Endothelial cell of umbilical vein (primary cell): ENCODE data around the gene SSBP3. TPM values are rescaled to one million over a fixed set of nuclear protein-coding genes. Genes with fewer than 3 reads are reported as not detected.

Source experiments
- BruUV-seq: library from RNA; stranded (reverse); fragments of 400-500 nt; replicated peaks from 2 replicates; lab custom pipeline; 2021; lab: Mats Ljungman, UMichigan
- CTCF ChIA-PET: fragments of 300-600, 350-600 bp; sonication (Branson Sonifier 250); formaldehyde crosslinking; loops from one replicate; lab custom pipeline; 2021; ENCODE audit warnings: antibody characterized with exemption, inconsistent platforms; lab: Charles Lee
- POLR2A ChIA-PET: fragments of 300-600, 350-600 bp; sonication (Branson Sonifier 250); formaldehyde crosslinking; loops from one replicate; lab custom pipeline; 2021; ENCODE audit warnings: antibody characterized with exemption, inconsistent platforms; lab: Charles Lee
- DNase-seq: peaks from one replicate; pipeline ENCODE4 v3.0.0-alpha.2; 2011; ENCODE audit warnings: low read depth, low spot score
- FAIRE-seq: peaks from 2 replicates; lab custom pipeline; 2011; peaks lifted over from hg19 to GRCh38; lab: Jason Lieb, UNC
- H2AFZ ChIP-seq: 2 replicates; pipeline ENCODE4 v1.6.0; 2012; ENCODE audit warnings: low read depth, low read length, control low read depth, inconsistent platforms
- H3K27ac ChIP-seq: 2 replicates; pipeline ENCODE4 v1.5.1; 2011; ENCODE audit warnings: low read depth, mild to moderate bottlenecking, control low read depth, low read length, moderate library complexity; ENCODE audit not compliant: insufficient read depth
- H3K27me3 ChIP-seq, 2 experiments: 2 replicates each; pipeline versions ENCODE4 v1.6.0 to v1.6.1; 2011; ENCODE audit warnings: low read length in 2 of 2, mixed read lengths in 1 of 2; ENCODE audit not compliant: control insufficient read depth in 2 of 2, insufficient read depth in 2 of 2
- H3K36me3 ChIP-seq, 2 experiments: 2 replicates in 1 of 2; 3 replicates in 1 of 2; pipeline ENCODE4 v1.5.1; 2011; ENCODE audit warnings: low read length in 2 of 2, mild to moderate bottlenecking in 1 of 2, moderate library complexity in 1 of 2; ENCODE audit not compliant: control insufficient read depth in 2 of 2, insufficient read depth in 2 of 2; ENCODE audit errors: extremely low read depth in 1 of 2
- H3K4me1 ChIP-seq: 3 replicates; pipeline ENCODE4 v1.5.1; 2011; ENCODE audit warnings: mild to moderate bottlenecking, low read length; ENCODE audit not compliant: control insufficient read depth, insufficient read depth; ENCODE audit errors: extremely low read depth
- H3K4me2 ChIP-seq: 2 replicates; pipeline ENCODE4 v1.6.1; 2011; ENCODE audit warnings: low read length, control low read depth, mixed read lengths; ENCODE audit not compliant: insufficient read depth
- H3K4me3 ChIP-seq, 3 experiments: fragments of 200-600 bp in 1 of 3; sonication (generic), shearing (Covaris generic) in 1 of 3; replicated peaks in 1 of 3; 2 replicates each; pipeline ENCODE4 v1.5.1; 2011 to 2016; ENCODE audit warnings: control low read depth in 3 of 3, low read length in 3 of 3, mild to moderate bottlenecking in 2 of 3, inconsistent platforms in 1 of 3, low read depth in 1 of 3, moderate library complexity in 1 of 3; ENCODE audit not compliant: insufficient read depth in 1 of 3
- H3K79me2 ChIP-seq: 2 replicates; pipeline ENCODE4 v1.6.0; 2012; ENCODE audit warnings: low read length, inconsistent platforms; ENCODE audit not compliant: control insufficient read depth, insufficient read depth
- H3K9ac ChIP-seq: replicated peaks from 2 replicates; pipeline ENCODE3; 2011; ENCODE audit warnings: low read length, control low read depth; ENCODE audit not compliant: insufficient read depth; ENCODE audit errors: extremely low read depth
- H3K9me1 ChIP-seq: replicated peaks from 3 replicates; pipeline ENCODE4 v1.6.0; 2011; ENCODE audit warnings: mild to moderate bottlenecking, low read length; ENCODE audit not compliant: control insufficient read depth, insufficient read depth; ENCODE audit errors: extremely low read depth
- H3K9me3 ChIP-seq: replicated peaks from 2 replicates; pipeline ENCODE4 v1.5.1; 2012; ENCODE audit warnings: low read length, inconsistent platforms; ENCODE audit not compliant: control insufficient read depth, insufficient read depth
- H4K20me1 ChIP-seq: replicated peaks from 2 replicates; pipeline ENCODE3; 2011; ENCODE audit warnings: mild to moderate bottlenecking, low read length; ENCODE audit not compliant: control insufficient read depth, insufficient read depth; ENCODE audit errors: extremely low read depth
- FOS ChIP-seq: IDR thresholded peaks from 2 replicates; pipeline ENCODE4 v1.6.1; 2011; ENCODE audit warnings: mild to moderate bottlenecking, low read length, moderate library complexity, borderline replicate concordance; ENCODE audit not compliant: insufficient read depth
- GATA2 ChIP-seq: IDR thresholded peaks from 2 replicates; pipeline ENCODE4 v1.7.0; 2011; ENCODE audit warnings: low read depth, mild to moderate bottlenecking, moderate library complexity, mixed read lengths, low read length; ENCODE audit not compliant: insufficient read length, insufficient read depth
- JUN ChIP-seq: IDR thresholded peaks from 2 replicates; pipeline ENCODE4 v1.6.1; 2011; ENCODE audit warnings: borderline replicate concordance, low read depth; ENCODE audit not compliant: insufficient read length, insufficient read depth
- MAX ChIP-seq: IDR thresholded peaks from 2 replicates; pipeline ENCODE4 v1.6.1; 2011; ENCODE audit not compliant: insufficient read depth, insufficient read length
- POLR2AphosphoS5 ChIP-seq: IDR thresholded peaks from 2 replicates; pipeline ENCODE4 v1.6.1; 2012; ENCODE audit warnings: low read depth, mild to moderate bottlenecking, control low read depth, low read length, moderate library complexity; ENCODE audit not compliant: insufficient read depth
- dilution Hi-C: fragments of 300-500 bp; cut with MboI; formaldehyde crosslinking; loops from one replicate; pipeline ENCODE4 v1.15.0; 2019; ENCODE audit warnings: low sequenced_read_pairs; ENCODE audit not compliant: extremely low pct_ligation_motif_present
- intact Hi-C: fragments of 100-400 bp; cut with micrococcal nuclease; formaldehyde crosslinking; loops from one replicate; pipeline ENCODE4 v1.10.0; 2022
- polyA plus RNA-seq, 4 experiments: library from polyadenylated mRNA; depleted of rRNA in 3 of 4; stranded (reverse) in 3 of 4; unstranded in 1 of 4; fragments of >200 nt; gene quantifications; 2 replicates each; pipeline versions ENCODE4 v1.2.1 to v1.2.3, GENCODE V29; 2011 to 2012; ENCODE audit warnings: missing spikeins in 1 of 4
- total RNA-seq: library from RNA; stranded (reverse); gene quantifications from 2 replicates; pipeline ENCODE4 v1.2.3, GENCODE V29; 2021

Gene SSBP3
- total and polyA plus RNA-seq, 2 donors (not counting 3 experiments of a cell fraction or from before 2014, with no cell fraction given) = 44.9 to 59.4 TPM

DNA sequence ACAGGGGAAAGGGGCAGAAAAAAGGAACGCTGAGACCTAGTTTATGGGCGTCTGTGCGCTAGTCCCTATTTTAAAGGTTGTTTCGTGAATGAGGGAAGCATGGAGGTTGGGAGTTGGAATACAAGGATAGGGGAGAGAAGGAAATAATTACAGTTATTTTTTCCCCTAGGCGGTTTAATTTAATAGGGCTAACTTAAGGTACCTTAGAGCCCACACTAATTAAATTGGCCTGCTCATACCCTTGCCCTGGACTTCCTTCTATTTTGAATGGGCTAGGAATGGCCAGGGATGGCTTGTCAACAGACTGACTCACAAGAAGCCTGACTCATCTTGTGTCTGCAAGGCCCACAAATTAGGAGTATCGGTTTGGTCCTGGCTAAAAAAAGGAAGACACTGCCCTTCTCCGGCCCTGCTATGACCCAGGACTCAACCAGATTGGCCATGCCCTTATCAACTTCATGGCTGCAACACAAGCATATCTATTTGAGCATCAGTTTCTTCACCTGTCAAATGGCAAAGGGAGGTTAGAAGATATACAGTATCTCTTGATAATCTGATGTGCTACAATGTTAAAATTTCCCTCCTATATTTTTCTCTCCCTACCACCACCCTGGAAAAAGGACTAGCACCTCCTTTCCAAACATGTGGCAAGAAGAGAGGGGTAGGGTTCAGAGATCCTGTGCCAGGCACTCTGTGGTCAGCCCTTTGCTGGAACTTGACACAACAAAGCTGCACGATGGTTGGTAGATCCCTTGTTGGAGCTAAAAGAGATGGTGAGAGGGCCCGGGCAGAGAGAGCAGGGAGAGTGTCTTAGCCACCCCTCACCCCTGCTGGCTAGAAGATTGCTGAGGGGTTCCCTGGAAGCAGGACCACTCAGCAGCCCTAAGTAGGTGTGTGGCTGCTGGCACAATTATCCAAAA is 2.2 kb upstream of the SSBP3 start:
- Histone ChIP-seq H3K9me1 (no peaks in the 10 kb centered on the region), H2AFZ (no peak overlapping the region), H3K36me3 (no peaks in the 10 kb centered on the region), H3K27me3 (no peaks in the 10 kb centered on the region), H3K9me3 (no peaks in the 10 kb centered on the region), H3K4me3 (no peak overlapping the region), H3K27ac (peak overlapping the region; percentile 61), H3K4me2 (peak overlapping the region; percentile 96), H3K4me1 (peaks cover 40% of the 10 kb centered on the region), H3K79me2 (peaks cover 17% of the 10 kb centered on the region), H3K9ac (no peak overlapping the region), H4K20me1 (no peaks in the 10 kb centered on the region)
- dilution Hi-C loops (no loop called here), intact Hi-C loops (loop anchor here (1.0 to 10.0 kb wide), 4 partner anchors 134 to 402 kb away; partner anchors contain the start of genes TCEANC2 and TMEM59)
- ChIA-PET POLR2A (interaction anchor here (1.0 to 1.3 kb wide), 2 partner anchors 78 to 81 kb away, joined by 4 to 9 read pairs; no protein-coding TSS in a partner anchor), CTCF (interaction anchor here (0.7 to 2.6 kb wide), 11 partner anchors 10 to 286 kb away, joined by 3 to 109 read pairs (median 5); no protein-coding TSS in a partner anchor)
- DNase-seq (peak; percentile 77), FAIRE-seq (peak; percentile 4)
- BruUV-seq = no TSS peak
- peak; percentile 71 for TF ChIP-seq JUN
- TF ChIP-seq GATA2 = peak; percentile 15
- TF ChIP-seq MAX = no peak
- peak; percentile 29 for TF ChIP-seq POLR2AphosphoS5
- peak; percentile 97 for TF ChIP-seq FOS
